GM19239 (cell line): ENCODE results near the gene ELP5.
"Not testable (repeated sequence)": the region's sequence is repeated elsewhere in the genome, so short reads cannot be mapped to it uniquely, and the experiment has no call there.

Source experiments
- DNase-seq: peaks from one replicate; pipeline ENCODE4 v3.0.0; 2011; ENCODE audit warnings: low spot score; ENCODE audit not compliant: insufficient read length
- FAIRE-seq: peaks from 2 replicates; lab custom pipeline; 2011; peaks lifted over from hg19 to GRCh38; lab: Jason Lieb, UNC

ELP5 gene

GRCh38 chr17:7234083-7234951 lies 17.7 kb upstream of the ELP5 start, which contains the start of gene DVL2:
Gene DVL2 (minus strand): TSS chr17:7234517. CDS start chr17:7234262, 255 bp downstream.
- FAIRE-seq (peak; percentile 98), DNase-seq (peak; percentile 94)

- FAIRE-seq: no peak
Observed at GRCh38 chr17:7235693-7236665, 16.0 kb upstream of the ELP5 start.

GRCh38 chr17:7236808-7237207 lies 15.2 kb upstream of the ELP5 start:
- no peak for FAIRE-seq

More at GRCh38 chr17:7235693-7236665, 16.0 kb upstream of the ELP5 start:
- no peak for DNase-seq

GRCh38 chr17:7237266-7237760 lies 14.7 kb upstream of the ELP5 start:
- DNase-seq (no peak), FAIRE-seq (peak; percentile 18)

More at GRCh38 chr17:7236808-7237207, 15.2 kb upstream of the ELP5 start:
- no peak for DNase-seq

- FAIRE-seq (no peak), DNase-seq (no peak)
Observed at GRCh38 chr17:7237761-7238419, 14.1 kb upstream of the ELP5 start.

GRCh38 chr17:7238420-7239090 lies 13.5 kb upstream of the ELP5 start:
- no peak for DNase-seq
- FAIRE-seq: peak; percentile 45

GRCh38 chr17:7239091-7240027 lies 12.7 kb upstream of the ELP5 start, which contains the start of gene PHF23:
Gene PHF23 (minus strand): TSS chr17:7239457. CDS start chr17:7239279, 178 bp downstream.
- peak; percentile 85 for DNase-seq
- peak; percentile 100 for FAIRE-seq

GRCh38 chr17:7240375-7240774 lies 11.6 kb upstream of the ELP5 start:
- DNase-seq (no peak), FAIRE-seq (peak; percentile 81)

GRCh38 chr17:7241090-7241733 lies 10.8 kb upstream of the ELP5 start:
- FAIRE-seq (peak; percentile 31), DNase-seq (no peak)

- no peak for FAIRE-seq
Observed at GRCh38 chr17:7241783-7242716, 10.0 kb upstream of the ELP5 start, which contains the start of gene GABARAP. Gene GABARAP (minus strand): TSS chr17:7242449. CDS start chr17:7242330, 119 bp downstream.

GRCh38 chr17:7242717-7243452 lies 9.1 kb upstream of the ELP5 start:
- FAIRE-seq (peak; percentile 95), DNase-seq (no peak)

More at GRCh38 chr17:7241783-7242716, 10.0 kb upstream of the ELP5 start, which contains the start of gene GABARAP:
- DNase-seq: no peak

GRCh38 chr17:7243453-7243729 lies 8.6 kb upstream of the ELP5 start:
- DNase-seq (no peak), FAIRE-seq (peak; percentile 54)

GRCh38 chr17:7243838-7244237 lies 8.2 kb upstream of the ELP5 start:
- not testable (repeated sequence) for FAIRE-seq, DNase-seq

- DNase-seq: no peak
- no peak for FAIRE-seq
Observed at GRCh38 chr17:7246779-7247178, 5.2 kb upstream of the ELP5 start.

- no peak for FAIRE-seq
- no peak for DNase-seq
Observed at GRCh38 chr17:7248796-7249195, 3.2 kb upstream of the ELP5 start.

GRCh38 chr17:7249214-7249613 lies 2.8 kb upstream of the ELP5 start:
- FAIRE-seq (no peak), DNase-seq (no peak)
